ENCODE measurements around the gene ZNFX1. TPM values are rescaled to one million over a fixed set of nuclear protein-coding genes. Genes with fewer than 3 reads are reported as not detected.

ZNFX1 gene
- total and polyA plus RNA-seq, 9 of the 15 experiments (the other 6 are each of a cell fraction or from before 2014, with no cell fraction given), result 3.8 to 13.8 (median 10.3) TPM

GRCh38 chr20:49286689-49287551, 9.1 kb upstream of the ZNFX1 start (continued):
- TF ChIP-seq DACH1 (IDR thresholded peaks at IDR 0.05; ENCODE audit: partially characterized antibody) (no peak), ATF4 (CRISPR knock-in tag; IDR thresholded peaks at IDR 0.05) (no peak), ETV5 (CRISPR knock-in tag; IDR thresholded peaks at IDR 0.05; ENCODE audit: low read depth) (no peak), PREB (CRISPR knock-in tag; IDR thresholded peaks at IDR 0.05) (peak; percentile 93; the same call in 1 of the 2 replicates), PHTF2 (CRISPR knock-in tag; IDR thresholded peaks at IDR 0.05) (no peak), ZNF280B (CRISPR knock-in tag; IDR thresholded peaks at IDR 0.05) (0 out of 2 replicates have a peak, but pooled peaks have one; percentile 54), ZNF280A (IDR thresholded peaks at IDR 0.05; ENCODE audit: low read depth, partially characterized antibody) (peak; percentile 99), ZNF699 (CRISPR knock-in tag; IDR thresholded peaks at IDR 0.05; ENCODE audit: insufficient replicate concordance) (no peak), GABPB2 (CRISPR knock-in tag; conservative IDR thresholded peaks at IDR 0.05) (no peak), FOXK2 (conservative IDR thresholded peaks at IDR 0.05 in 1 of 2, IDR thresholded peaks at IDR 0.05 in 1 of 2; ENCODE audit: low read depth in 2 of 2) (no peak), TBL1XR1 (IDR thresholded peaks at IDR 0.05; ENCODE audit: low read length in 2 of 2) (no peak; a peak in 1 of 4 replicates), ZC3H11A (IDR thresholded peaks at IDR 0.05; ENCODE audit: low read depth, low read length) (no peak), SNIP1 (IDR thresholded peaks at IDR 0.05; ENCODE audit: low read depth) (no peak), MTA1 (IDR thresholded peaks at IDR 0.05; ENCODE audit: borderline replicate concordance) (no peak), ZNF444 (CRISPR knock-in tag; IDR thresholded peaks at IDR 0.05) (no peak), ZNF639 (CRISPR knock-in tag; conservative IDR thresholded peaks at IDR 0.05 in 1 of 2, IDR thresholded peaks at IDR 0.05 in 1 of 2) (no peak), BCOR (IDR thresholded peaks at IDR 0.05) (no peak), ZNF24 (IDR thresholded peaks at IDR 0.05) (no peak), ZFP91 (CRISPR knock-in tag; IDR thresholded peaks at IDR 0.05) (no peak)
